T47D (cell line): Measurements from ENCODE around the gene EPB42.

Experiments
- DNase-seq, 2 experiments: peaks; one replicate each; pipeline versions ENCODE4 v3.0.0 to v3.0.0-alpha.2; 2011 to 2012; ENCODE audit warnings: low read depth in 1 of 2, low spot score in 1 of 2
- JUND ChIP-seq: IDR thresholded peaks from 2 replicates; pipeline ENCODE4 v1.6.1; 2012; ENCODE audit warnings: low read depth
- in situ Hi-C: cut with HindIII; loops from 2 replicates; pipeline ENCODE4 v1.10.0; 2016; ENCODE audit warnings: low sequenced_read_pairs, low pct_unique_long_range_greater_than_20kb

The EPB42 gene

GRCh38 chr15:43150191-43150929 lies 70.5 kb downstream of the EPB42 start:
- DNase-seq = no peak
- TF ChIP-seq JUND = no peak
- in situ Hi-C loops = no loop called here
